Measurements from ENCODE around the gene PHF11.

GRCh38 chr13:49512578-49512977 is 16.8 kb downstream of the PHF11 start:
- TF ChIP-seq MAFK (IDR thresholded peaks at IDR 0.05; ENCODE audit: partially characterized antibody), result no peak
- TF ChIP-seq CHD4 (IDR thresholded peaks at IDR 0.05; ENCODE audit: borderline replicate concordance), result no peak
- TF ChIP-seq SREBF2 (IDR thresholded peaks at IDR 0.05), result no peak
- TF ChIP-seq NR3C1 (IDR thresholded peaks at IDR 0.05), result no peak
- no peak for TF ChIP-seq KDM1A (IDR thresholded peaks at IDR 0.05; ENCODE audit: low read depth)
- TF ChIP-seq CEBPB (IDR thresholded peaks at IDR 0.05), result no peak
- TF ChIP-seq POLR2A (IDR thresholded peaks at IDR 0.05; ENCODE audit: low read length), result no peak
- no peak for TF ChIP-seq CTCF (IDR thresholded peaks at IDR 0.05)
- TF ChIP-seq ELK1 (IDR thresholded peaks at IDR 0.05; ENCODE audit: low read depth, low read length), result no peak
- TF ChIP-seq ZC3H11A (IDR thresholded peaks at IDR 0.05), result no peak
- no peak for TF ChIP-seq CBX8 (IDR thresholded peaks at IDR 0.05)
- TF ChIP-seq RCOR1 (IDR thresholded peaks at IDR 0.05; ENCODE audit: low read depth, low read length), result no peak
- TF ChIP-seq PHF8 (IDR thresholded peaks at IDR 0.05; ENCODE audit: borderline replicate concordance, low read depth), result no peak
